Progenitor cell of endocrine pancreas (in vitro differentiated cells): ENCODE results near the gene GFER. TPM values are rescaled to one million over a fixed set of nuclear protein-coding genes. Genes with fewer than 3 reads are reported as not detected.
"Not testable (repeated sequence)": the region's sequence is repeated elsewhere in the genome, so short reads cannot be mapped to it uniquely, and the experiment has no call there.

ENCODE experiments used
- DNase-seq: peaks from one replicate; pipeline ENCODE4 v3.0.0; 2021; ENCODE audit warnings: low spot score; ENCODE audit not compliant: unreplicated experiment
- H3K27ac Mint-ChIP-seq: 2 replicates; pipeline ENCODE4 v1.8.0; 2021; ENCODE audit warnings: mild to moderate bottlenecking, moderate library complexity, mixed read lengths
- H3K27me3 Mint-ChIP-seq: 2 replicates; pipeline ENCODE4 v1.8.0; 2021; ENCODE audit warnings: mixed read lengths
- H3K36me3 Mint-ChIP-seq: 2 replicates; pipeline ENCODE4 v1.8.0; 2022; ENCODE audit warnings: mixed read lengths; ENCODE audit not compliant: insufficient read depth
- H3K4me1 Mint-ChIP-seq: 2 replicates; pipeline ENCODE4 v1.8.0; 2021; ENCODE audit warnings: low read depth, mixed read lengths
- H3K4me3 Mint-ChIP-seq: 2 replicates; pipeline ENCODE4 v1.8.0; 2021; ENCODE audit warnings: low read depth, mild to moderate bottlenecking, moderate library complexity, mixed read lengths
- H3K9me3 Mint-ChIP-seq: 2 replicates; pipeline ENCODE4 v1.8.0; 2021; ENCODE audit warnings: low read depth, mixed read lengths
- total RNA-seq: library from RNA; stranded (reverse); gene quantifications from 2 replicates; pipeline ENCODE4 v1.2.1, GENCODE V29; 2021
- TF ChIP-seq, protein P1 (sequence below): fragments of 200-600 bp; sonication (generic); IDR thresholded peaks from one replicate; pipeline ENCODE4 v1.5.0; 2021; ENCODE audit warnings: antibody characterized with exemption, mild to moderate bottlenecking; ENCODE audit not compliant: unreplicated experiment

Gene GFER
- total RNA-seq, 1 donor from 2014 or later, result 32.9 TPM

DNA sequence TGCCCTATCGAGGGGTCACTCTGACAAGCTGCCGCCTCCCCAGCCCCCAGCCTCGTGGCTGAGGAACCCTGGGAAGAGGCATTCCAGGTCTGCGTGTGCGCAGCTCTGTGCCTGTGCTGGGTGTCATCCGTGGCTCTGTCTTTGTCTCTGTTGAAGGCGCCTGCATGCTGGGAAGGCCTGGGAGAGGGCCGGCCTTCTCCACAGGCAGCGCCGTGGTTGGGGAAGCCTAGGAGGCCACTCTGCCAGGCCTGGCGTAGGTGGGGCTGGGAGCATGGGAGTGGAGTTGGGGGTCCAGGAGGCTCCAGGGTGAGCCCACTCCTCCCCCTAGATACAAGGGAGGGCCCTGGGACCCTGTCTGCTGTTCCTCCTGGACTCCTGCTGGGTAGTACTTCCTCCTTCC lies 46.0 kb downstream of the GFER start:
- TF ChIP-seq, protein P1, sequence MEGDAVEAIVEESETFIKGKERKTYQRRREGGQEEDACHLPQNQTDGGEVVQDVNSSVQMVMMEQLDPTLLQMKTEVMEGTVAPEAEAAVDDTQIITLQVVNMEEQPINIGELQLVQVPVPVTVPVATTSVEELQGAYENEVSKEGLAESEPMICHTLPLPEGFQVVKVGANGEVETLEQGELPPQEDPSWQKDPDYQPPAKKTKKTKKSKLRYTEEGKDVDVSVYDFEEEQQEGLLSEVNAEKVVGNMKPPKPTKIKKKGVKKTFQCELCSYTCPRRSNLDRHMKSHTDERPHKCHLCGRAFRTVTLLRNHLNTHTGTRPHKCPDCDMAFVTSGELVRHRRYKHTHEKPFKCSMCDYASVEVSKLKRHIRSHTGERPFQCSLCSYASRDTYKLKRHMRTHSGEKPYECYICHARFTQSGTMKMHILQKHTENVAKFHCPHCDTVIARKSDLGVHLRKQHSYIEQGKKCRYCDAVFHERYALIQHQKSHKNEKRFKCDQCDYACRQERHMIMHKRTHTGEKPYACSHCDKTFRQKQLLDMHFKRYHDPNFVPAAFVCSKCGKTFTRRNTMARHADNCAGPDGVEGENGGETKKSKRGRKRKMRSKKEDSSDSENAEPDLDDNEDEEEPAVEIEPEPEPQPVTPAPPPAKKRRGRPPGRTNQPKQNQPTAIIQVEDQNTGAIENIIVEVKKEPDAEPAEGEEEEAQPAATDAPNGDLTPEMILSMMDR, result no peak
- Mint-ChIP-seq H3K27ac (no peak overlapping the region), H3K4me3 (no peak overlapping the region), H3K4me1 (peaks cover 1% of the 10 kb centered on the region), H3K27me3 (peaks cover 15% of the 10 kb centered on the region), H3K9me3 (no peaks in the 10 kb centered on the region), H3K36me3 (no peaks in the 10 kb centered on the region)
- DNase-seq, result no peak

DNA sequence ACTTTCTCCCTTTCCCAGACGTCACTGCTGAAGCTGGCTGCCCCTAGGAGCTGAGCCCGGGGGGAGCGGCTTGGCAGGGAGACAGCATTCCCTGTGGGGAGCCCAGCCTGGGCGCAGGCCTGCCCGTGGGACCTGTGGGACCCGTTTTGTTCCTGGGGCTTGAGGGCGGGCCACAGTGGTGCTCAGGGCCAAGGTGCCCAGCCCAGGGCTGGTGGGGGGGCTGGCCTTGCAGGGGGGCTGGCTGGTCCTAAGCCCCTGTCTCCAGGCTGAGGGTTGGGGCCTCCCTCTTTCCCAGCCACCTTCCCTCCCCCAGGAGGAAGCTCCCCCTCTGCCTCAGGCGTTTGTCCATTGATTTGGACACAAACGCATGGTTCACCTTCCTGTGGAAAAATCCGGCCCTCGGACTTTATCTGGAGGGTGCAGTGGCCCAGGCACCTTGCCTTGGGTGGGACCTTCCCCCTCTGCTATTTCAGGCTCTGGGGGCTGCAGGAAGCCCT lies 47.1 kb downstream of the GFER start:
- H3K4me3 Mint-ChIP-seq, result no peak overlapping the region
- TF ChIP-seq, protein P1, result no peak
- peaks cover 9% of the 10 kb centered on the region for H3K27me3 Mint-ChIP-seq
- H3K36me3 Mint-ChIP-seq, result no peaks in the 10 kb centered on the region
- no peak for DNase-seq
- H3K4me1 Mint-ChIP-seq, result peaks cover 1% of the 10 kb centered on the region
- H3K27ac Mint-ChIP-seq, result no peak overlapping the region
- H3K9me3 Mint-ChIP-seq, result no peaks in the 10 kb centered on the region

DNA sequence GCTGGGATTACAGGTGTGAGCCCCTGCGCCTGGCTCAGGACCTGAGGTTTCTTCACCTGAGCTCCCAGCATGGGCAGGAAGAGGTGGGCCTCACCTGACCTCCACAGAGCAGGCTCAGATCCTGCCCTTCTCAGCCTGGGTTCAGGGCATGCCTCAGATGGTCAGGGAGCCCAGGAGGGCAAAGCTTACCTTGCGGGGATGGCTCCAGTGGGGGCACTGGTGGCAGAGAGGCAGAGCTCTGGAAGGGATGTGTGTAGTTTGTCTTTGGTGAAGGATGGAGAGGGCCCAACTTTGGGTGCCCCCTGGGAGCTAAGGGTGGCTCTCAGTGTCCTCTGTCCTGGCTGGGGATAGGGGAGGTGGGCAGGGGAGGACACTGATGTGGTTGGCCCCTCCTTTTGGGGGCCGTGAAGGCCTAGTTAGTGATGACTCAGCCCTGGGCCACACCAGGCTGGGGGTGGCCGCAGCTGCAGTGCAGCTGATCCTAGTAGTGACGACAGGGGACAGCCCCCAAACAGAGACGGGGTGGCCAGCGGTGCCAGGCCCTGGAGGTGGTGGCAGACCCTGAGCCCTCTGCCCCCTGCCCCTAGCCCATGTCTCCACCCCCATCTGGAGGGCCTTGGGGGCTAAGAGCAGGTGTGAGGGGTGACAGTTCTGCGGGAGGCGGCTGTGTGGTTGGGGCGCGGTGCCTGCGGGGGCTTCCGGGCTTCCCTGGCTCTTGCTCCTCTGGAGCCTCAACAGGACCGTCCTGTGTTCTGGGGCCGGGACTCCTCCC lies 48.5 kb downstream of the GFER start:
- Mint-ChIP-seq H3K9me3 (no peaks in the 10 kb centered on the region), H3K4me3 (no peak overlapping the region), H3K4me1 (peaks cover under 1% of the 10 kb centered on the region), H3K36me3 (no peaks in the 10 kb centered on the region), H3K27ac (no peak overlapping the region), H3K27me3 (peaks cover 8% of the 10 kb centered on the region)
- TF ChIP-seq, protein P1, result no peak
- DNase-seq, result no peak

DNA sequence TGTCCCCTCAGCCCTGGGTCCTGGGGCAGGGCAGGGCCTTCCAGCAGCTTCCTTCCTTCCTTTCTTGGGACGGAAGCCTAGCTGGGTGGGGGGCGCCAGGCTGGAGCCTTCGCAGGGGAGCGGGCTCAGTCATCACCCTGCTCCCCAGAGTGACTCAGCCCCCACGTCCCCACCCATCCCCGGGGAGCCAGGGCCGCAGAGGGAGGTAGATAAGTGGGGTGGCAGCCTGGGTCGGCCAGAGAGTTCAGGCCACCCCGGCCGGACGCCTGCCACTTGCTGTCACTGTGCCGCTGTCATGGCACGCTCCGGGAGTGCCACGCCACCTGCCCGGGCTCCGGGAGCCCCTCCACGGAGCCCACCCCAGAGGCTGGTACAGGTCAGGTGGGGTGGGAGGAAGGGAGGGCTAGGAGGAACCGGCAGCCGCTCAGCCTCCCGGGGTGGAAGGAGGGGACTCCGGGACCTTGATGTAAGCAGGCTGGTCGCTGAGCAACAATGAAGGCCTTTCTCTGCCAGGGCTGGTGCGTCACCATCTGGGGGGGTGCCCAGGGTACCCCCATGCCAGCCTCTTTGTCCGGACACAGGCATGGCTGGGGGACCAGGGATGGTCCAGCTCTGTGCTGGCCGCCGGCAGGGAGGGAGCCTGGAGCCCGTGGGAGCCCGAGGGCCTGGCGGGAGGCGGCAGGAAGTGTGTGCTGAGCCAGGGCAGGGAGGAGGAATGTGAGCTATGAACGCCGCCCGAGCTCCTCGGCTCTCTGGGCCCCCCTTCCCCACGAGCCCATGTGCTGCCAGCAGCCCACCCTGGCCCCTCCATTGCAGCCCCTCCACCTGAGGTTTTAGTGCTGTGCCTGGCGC lies 49.3 kb downstream of the GFER start:
- no peak for DNase-seq
- Mint-ChIP-seq H3K36me3 (no peaks in the 10 kb centered on the region), H3K9me3 (no peaks in the 10 kb centered on the region), H3K4me3 (no peak overlapping the region), H3K27me3 (peaks cover 1% of the 10 kb centered on the region), H3K4me1 (no peaks in the 10 kb centered on the region), H3K27ac (no peak overlapping the region)
- TF ChIP-seq, protein P1, result no peak

DNA sequence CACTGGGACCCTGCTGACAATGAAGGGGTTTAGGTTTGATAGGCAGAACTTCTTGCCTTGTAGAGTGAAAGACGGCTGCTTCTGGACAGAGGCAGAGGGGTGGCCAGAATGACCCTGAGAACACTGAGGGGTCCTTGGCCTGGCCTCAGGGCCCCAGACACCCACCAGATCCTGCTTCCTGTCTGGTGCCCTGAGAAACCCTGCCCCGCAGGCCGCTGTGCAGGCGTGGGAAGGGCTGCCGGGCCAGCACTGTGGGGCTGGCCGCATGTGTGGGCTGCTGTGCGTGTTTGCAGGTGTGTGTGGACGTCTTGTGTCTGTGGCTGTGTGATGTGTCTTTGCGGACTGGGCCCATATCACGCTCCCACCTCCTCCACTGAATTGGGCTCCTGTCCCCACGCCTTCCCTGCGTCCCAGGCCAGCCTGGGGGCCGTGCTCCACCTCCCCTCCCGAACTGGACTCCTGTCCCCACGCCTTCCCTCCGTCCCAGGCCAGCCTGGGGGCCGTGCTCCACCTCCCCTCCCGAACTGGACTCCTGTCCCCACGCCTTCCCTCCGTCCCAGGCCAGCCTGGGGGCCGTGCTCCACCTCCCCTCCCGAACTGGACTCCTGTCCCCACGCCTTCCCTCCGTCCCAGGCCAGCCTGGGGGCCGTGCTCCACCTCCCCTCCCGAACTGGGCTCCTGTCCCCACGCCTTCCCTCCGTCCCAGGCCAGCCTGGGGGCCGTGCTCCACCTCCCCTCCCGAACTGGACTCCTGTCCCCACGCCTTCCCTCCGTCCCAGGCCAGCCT lies 50.1 kb downstream of the GFER start:
- H3K36me3 Mint-ChIP-seq, H3K4me3 Mint-ChIP-seq, DNase-seq, H3K27me3 Mint-ChIP-seq, H3K27ac Mint-ChIP-seq, H3K4me1 Mint-ChIP-seq, H3K9me3 Mint-ChIP-seq: not testable (repeated sequence)
